BLaER1 (cell line): ENCODE measurements around the gene SH3D19.

Source experiments
- H3K27ac ChIP-seq: shearing (Covaris generic); formaldehyde crosslinking; 2 replicates; pipeline ENCODE4 v1.8.1; 2022
- H3K27me3 ChIP-seq: shearing (Covaris generic); formaldehyde crosslinking; 2 replicates; pipeline ENCODE4 v1.8.1; 2022
- H3K36me3 ChIP-seq: shearing (Covaris generic); formaldehyde crosslinking; 2 replicates; pipeline ENCODE4 v1.8.1; 2022
- H3K4me1 ChIP-seq: shearing (Covaris generic); formaldehyde crosslinking; 2 replicates; pipeline ENCODE4 v1.8.1; 2022
- H3K4me2 ChIP-seq: shearing (Covaris generic); formaldehyde crosslinking; 2 replicates; pipeline ENCODE4 v1.8.1; 2022
- H3K4me3 ChIP-seq: shearing (Covaris generic); formaldehyde crosslinking; 2 replicates; pipeline ENCODE4 v1.8.1; 2022
- H3K9ac ChIP-seq: shearing (Covaris generic); formaldehyde crosslinking; 2 replicates; pipeline ENCODE4 v1.8.1; 2022
- H3K9me3 ChIP-seq: shearing (Covaris generic); formaldehyde crosslinking; 2 replicates; pipeline ENCODE4 v1.8.1; 2022
- H4K20me1 ChIP-seq: shearing (Covaris generic); formaldehyde crosslinking; 2 replicates; pipeline ENCODE4 v1.8.1; 2022
- Cebpa-rat ChIP-seq: shearing (Covaris generic); IDR thresholded peaks from 2 replicates; pipeline ENCODE4 v1.8.1; 2022

The SH3D19 gene

GRCh38 chr4:151175754-151176631, 149.4 kb downstream of the SH3D19 start:
- no peaks in the 10 kb centered on the region for H3K9me3 ChIP-seq
- H3K27ac ChIP-seq: no peak overlapping the region
- H3K9ac ChIP-seq: no peak overlapping the region
- no peaks in the 10 kb centered on the region for H4K20me1 ChIP-seq
- no peak overlapping the region for H3K4me2 ChIP-seq
- no peaks in the 10 kb centered on the region for H3K36me3 ChIP-seq
- TF ChIP-seq Cebpa-rat: no peak
- H3K4me3 ChIP-seq: no peak overlapping the region
- no peaks in the 10 kb centered on the region for H3K27me3 ChIP-seq
- no peaks in the 10 kb centered on the region for H3K4me1 ChIP-seq

DNA sequence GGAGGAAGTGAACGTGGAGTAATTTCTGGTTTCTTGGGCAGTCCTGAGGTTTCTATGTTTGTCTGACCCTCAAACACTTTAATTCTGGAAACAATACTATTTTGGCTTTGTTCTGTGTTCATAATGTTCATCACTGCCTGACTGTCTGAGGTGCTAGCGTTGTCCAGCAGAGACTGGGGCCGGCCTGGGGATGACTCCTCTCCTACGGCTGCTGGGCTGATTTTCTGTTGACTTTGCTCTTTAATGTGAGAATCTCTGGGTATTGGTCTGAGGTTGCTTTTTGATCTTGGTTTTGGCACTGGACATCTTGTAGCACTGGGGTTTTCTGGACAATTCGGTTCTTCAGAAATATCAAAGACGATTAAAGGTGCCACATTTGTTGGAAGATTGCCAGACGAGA, 150.2 kb downstream of the SH3D19 start:
- H3K4me2 ChIP-seq: no peak overlapping the region
- TF ChIP-seq Cebpa-rat: no peak

GRCh38 chr4:151174784-151175183, 150.6 kb downstream of the SH3D19 start:
- Histone ChIP-seq H3K4me3 (no peak overlapping the region), H3K4me1 (no peaks in the 10 kb centered on the region), H3K9ac (no peak overlapping the region), H3K27ac (no peak overlapping the region), H3K9me3 (no peaks in the 10 kb centered on the region), H4K20me1 (no peaks in the 10 kb centered on the region), H3K36me3 (no peaks in the 10 kb centered on the region), H3K4me2 (no peak overlapping the region), H3K27me3 (no peaks in the 10 kb centered on the region)
- no peak for TF ChIP-seq Cebpa-rat

More for the DNA sequence above, 150.2 kb downstream of the SH3D19 start:
- H4K20me1 ChIP-seq: no peaks in the 10 kb centered on the region
- no peak overlapping the region for H3K4me3 ChIP-seq
- H3K4me1 ChIP-seq: no peaks in the 10 kb centered on the region
- no peaks in the 10 kb centered on the region for H3K36me3 ChIP-seq
- H3K27ac ChIP-seq: no peak overlapping the region
- H3K9ac ChIP-seq: no peak overlapping the region
- H3K27me3 ChIP-seq: no peaks in the 10 kb centered on the region
- H3K9me3 ChIP-seq: no peaks in the 10 kb centered on the region

DNA sequence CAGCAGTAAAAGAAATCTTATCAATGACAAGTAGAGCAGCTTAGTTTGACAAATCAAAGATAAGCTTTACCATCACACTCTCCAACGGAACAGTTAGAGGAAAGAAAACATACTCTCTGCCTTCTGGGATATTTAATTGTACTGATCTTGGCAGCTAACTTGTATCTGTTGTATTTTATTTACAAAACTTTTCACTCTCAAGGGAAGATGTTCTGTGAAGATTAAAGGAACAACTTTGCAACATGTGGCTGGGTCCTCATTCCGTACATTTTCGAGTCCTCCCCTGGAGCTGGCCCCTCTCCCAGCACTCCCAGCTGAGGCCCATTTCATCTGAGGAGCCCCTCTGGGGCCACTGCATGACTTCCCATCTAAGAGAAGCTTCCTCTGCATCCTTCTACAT, 151.5 kb downstream of the SH3D19 start:
- Histone ChIP-seq H3K4me2 (no peak overlapping the region), H3K27ac (no peak overlapping the region), H3K4me1 (no peaks in the 10 kb centered on the region), H3K9ac (no peak overlapping the region), H3K4me3 (no peak overlapping the region), H3K9me3 (no peaks in the 10 kb centered on the region), H4K20me1 (no peaks in the 10 kb centered on the region), H3K36me3 (no peaks in the 10 kb centered on the region), H3K27me3 (no peaks in the 10 kb centered on the region)
- no peak for TF ChIP-seq Cebpa-rat

DNA sequence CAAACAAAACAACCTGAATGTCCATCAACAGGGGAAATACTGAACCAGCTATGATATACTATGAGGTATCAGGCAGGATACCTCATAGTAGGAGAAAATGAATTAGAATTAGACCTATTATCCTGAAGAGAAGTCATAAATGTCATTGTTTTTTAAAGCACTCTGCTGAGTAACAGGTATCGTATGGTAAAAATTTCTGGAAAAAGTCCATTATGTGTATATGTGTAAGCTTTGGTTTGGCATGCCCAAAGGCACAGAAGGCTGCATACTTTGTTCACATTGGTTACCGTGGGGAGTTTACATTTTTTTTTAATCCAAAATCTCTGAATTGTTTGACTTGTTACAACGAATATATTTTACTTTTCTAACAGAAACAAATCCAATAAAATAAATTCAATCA, 155.5 kb downstream of the SH3D19 start:
- Histone ChIP-seq H3K27me3 (no peaks in the 10 kb centered on the region), H3K27ac (no peak overlapping the region), H3K4me1 (no peaks in the 10 kb centered on the region), H3K9me3 (no peaks in the 10 kb centered on the region), H3K9ac (no peak overlapping the region), H4K20me1 (no peaks in the 10 kb centered on the region), H3K4me2 (no peak overlapping the region), H3K36me3 (no peaks in the 10 kb centered on the region), H3K4me3 (no peak overlapping the region)
- no peak for TF ChIP-seq Cebpa-rat

- no peak overlapping the region for H3K9ac ChIP-seq
- no peaks in the 10 kb centered on the region for H3K27me3 ChIP-seq
- H3K9me3 ChIP-seq: no peaks in the 10 kb centered on the region
- TF ChIP-seq Cebpa-rat: no peak
- H3K4me1 ChIP-seq: no peaks in the 10 kb centered on the region
- H3K4me3 ChIP-seq: no peak overlapping the region
- H4K20me1 ChIP-seq: no peaks in the 10 kb centered on the region
- H3K27ac ChIP-seq: no peak overlapping the region
- no peak overlapping the region for H3K4me2 ChIP-seq
- no peaks in the 10 kb centered on the region for H3K36me3 ChIP-seq
Measured at GRCh38 chr4:151169223-151169622, 156.2 kb downstream of the SH3D19 start.

DNA sequence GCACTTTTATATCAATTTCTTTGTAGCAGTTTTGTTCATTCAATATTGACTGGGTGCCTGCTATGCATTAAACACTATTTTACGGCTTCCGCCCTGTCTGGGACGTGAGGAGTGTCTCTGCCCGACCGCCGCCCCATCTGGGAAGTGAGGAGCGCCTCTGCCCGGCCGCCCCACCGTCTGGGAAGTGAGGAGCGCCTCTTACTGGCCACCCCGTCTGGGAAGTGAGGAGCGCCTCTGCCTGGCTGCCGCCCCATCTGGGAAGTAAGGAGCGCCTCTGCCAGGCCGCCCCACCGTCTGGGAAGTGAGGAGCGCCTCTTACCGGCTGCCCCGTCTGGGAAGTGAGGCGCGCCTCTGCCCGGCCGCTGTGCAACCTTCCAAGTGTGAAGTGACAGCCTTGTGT, 157.8 kb downstream of the SH3D19 start:
- H3K9me3 ChIP-seq: no peaks in the 10 kb centered on the region
- H3K36me3 ChIP-seq: no peaks in the 10 kb centered on the region
- no peaks in the 10 kb centered on the region for H3K27me3 ChIP-seq
- H3K9ac ChIP-seq: no peak overlapping the region
- no peak for TF ChIP-seq Cebpa-rat
- no peaks in the 10 kb centered on the region for H3K4me1 ChIP-seq
- H3K4me2 ChIP-seq: no peak overlapping the region
- no peak overlapping the region for H3K4me3 ChIP-seq
- H4K20me1 ChIP-seq: no peaks in the 10 kb centered on the region
- no peak overlapping the region for H3K27ac ChIP-seq

DNA sequence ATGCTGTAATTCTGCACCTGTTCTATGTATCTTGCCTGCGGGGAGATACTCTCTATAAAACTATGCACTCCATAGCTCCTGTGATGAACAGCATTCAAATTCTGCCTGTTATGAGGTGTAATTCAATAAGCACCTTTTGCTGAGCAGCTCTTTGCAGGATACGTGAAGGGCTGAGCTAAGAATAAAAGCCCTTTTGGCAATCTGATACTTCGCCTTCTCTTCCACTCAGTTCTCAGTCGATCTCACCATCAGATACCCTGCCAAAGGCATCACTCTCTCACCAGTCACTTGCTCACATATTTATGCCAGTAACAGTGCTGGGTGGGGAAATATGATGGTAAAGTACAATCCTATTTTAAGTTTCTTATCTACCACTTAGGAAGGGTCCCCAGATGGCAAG, 158.8 kb downstream of the SH3D19 start:
- H3K9ac ChIP-seq: no peak overlapping the region
- no peak overlapping the region for H3K4me2 ChIP-seq
- H3K27ac ChIP-seq: no peak overlapping the region
- H3K36me3 ChIP-seq: no peaks in the 10 kb centered on the region
- TF ChIP-seq Cebpa-rat: no peak
- no peaks in the 10 kb centered on the region for H3K4me1 ChIP-seq
- no peaks in the 10 kb centered on the region for H4K20me1 ChIP-seq
- no peaks in the 10 kb centered on the region for H3K9me3 ChIP-seq
- no peak overlapping the region for H3K4me3 ChIP-seq
- H3K27me3 ChIP-seq: no peaks in the 10 kb centered on the region

DNA sequence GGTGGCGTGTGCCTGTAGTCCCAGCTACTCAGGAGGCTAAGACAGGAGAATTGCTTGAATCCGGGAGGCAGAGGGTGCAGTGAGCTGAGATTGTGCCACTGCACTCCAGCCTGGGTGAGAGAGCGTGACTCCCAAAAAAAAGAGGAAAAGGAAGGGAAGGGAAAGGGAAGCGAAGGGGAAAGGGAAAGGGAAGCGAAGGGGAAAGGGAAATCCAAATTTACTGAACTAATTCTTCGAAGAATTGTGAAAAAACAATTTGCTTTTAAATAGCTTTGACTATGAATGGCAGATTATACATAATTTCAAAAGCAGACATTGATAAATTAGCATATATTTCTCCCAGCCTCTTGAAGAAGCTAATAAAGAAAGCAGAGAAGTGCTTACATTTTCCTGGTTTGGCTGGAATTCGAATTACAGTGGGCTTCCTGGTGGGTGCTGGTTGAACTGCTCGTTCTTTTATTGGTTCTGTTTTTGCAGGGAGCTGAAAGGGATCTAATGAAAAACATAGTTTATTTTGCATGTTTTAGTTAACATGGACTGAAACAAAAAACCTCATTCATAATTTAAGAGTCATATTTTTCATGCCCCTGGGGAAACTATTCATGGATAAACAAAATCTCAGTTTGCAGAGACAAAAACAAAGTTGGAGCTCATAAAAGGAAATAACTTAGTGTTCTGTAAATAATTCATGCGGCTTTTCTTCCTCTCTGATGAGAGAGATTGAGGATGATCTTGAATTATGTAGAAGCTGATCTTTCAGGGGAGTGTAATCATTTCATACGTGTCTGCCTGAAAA, 160.0 kb downstream of the SH3D19 start:
- Histone ChIP-seq H3K9ac (no peak overlapping the region), H3K9me3 (no peaks in the 10 kb centered on the region), H3K4me1 (no peaks in the 10 kb centered on the region), H4K20me1 (no peaks in the 10 kb centered on the region), H3K36me3 (no peaks in the 10 kb centered on the region), H3K27me3 (no peaks in the 10 kb centered on the region), H3K4me3 (no peak overlapping the region), H3K27ac (no peak overlapping the region), H3K4me2 (no peak overlapping the region)
- TF ChIP-seq Cebpa-rat: no peak

DNA sequence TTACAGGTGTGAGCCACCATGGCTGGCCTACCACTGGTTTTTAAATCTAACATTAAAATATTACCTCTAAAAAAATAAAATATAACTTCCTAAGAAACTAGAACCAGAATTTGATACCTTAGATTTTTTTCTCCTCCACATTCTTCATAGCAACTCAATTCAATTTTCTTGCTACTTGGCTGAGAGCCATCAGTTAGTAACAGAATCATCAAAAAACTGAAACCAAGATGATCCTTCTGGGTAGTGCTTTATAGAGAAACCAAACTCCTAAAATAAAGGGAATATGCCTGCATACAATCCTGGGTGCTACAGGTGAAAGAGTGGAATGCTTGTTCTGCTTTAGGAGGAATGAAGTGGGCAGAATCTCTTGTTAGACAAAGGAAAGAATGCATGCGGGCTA, 161.6 kb downstream of the SH3D19 start:
- H3K36me3 ChIP-seq: no peaks in the 10 kb centered on the region
- TF ChIP-seq Cebpa-rat: no peak
- no peaks in the 10 kb centered on the region for H3K4me1 ChIP-seq

More for the DNA sequence above, 161.6 kb downstream of the SH3D19 start:
- Histone ChIP-seq H3K9ac (no peak overlapping the region), H4K20me1 (no peaks in the 10 kb centered on the region), H3K27ac (no peak overlapping the region), H3K27me3 (no peaks in the 10 kb centered on the region), H3K4me3 (no peak overlapping the region), H3K4me2 (no peak overlapping the region), H3K9me3 (no peaks in the 10 kb centered on the region)
